ENCODE results near the gene SECISBP2L. TPM values are rescaled to one million over a fixed set of nuclear protein-coding genes. Genes with fewer than 3 reads are reported as not detected.
"Not testable (repeated sequence)": the region's sequence is repeated elsewhere in the genome, so short reads cannot be mapped to it uniquely, and the experiment has no call there.

SECISBP2L gene
- total RNA-seq, result 10 to 100 TPM; 18.5 to 19.6 TPM

- DNase-seq, result peak; percentile 91
- Mint-ChIP-seq H3K27me3 (no peaks in the 10 kb centered on the region), H3K4me3 (peak within 1 kb of the TSS; percentile 94), H3K9me3 (no peaks in the 10 kb centered on the region), H3K27ac (peak within 1 kb of the TSS; percentile 85), H3K4me1 (peaks cover 22% of the 10 kb centered on the region), H3K36me3 (no peaks in the 10 kb centered on the region)
These were observed at the start of gene SECISBP2L for GRCh38 chr15:49046220-49047102. Gene SECISBP2L (minus strand): TSS chr15:49046446. CDS start chr15:49046299, 147 bp downstream.

- H3K36me3 Mint-ChIP-seq, result peaks cover 10% of the 10 kb centered on the region
- H3K27ac Mint-ChIP-seq, result no peak overlapping the region
These were observed 48.7 kb upstream of the SECISBP2L start for GRCh38 chr15:49094923-49095322.

GRCh38 chr15:49093252-49094105 lies 47.2 kb upstream of the SECISBP2L start:
- no peaks in the 10 kb centered on the region for H3K9me3 Mint-ChIP-seq
- peaks cover 7% of the 10 kb centered on the region for H3K36me3 Mint-ChIP-seq
- H3K27me3 Mint-ChIP-seq, result no peaks in the 10 kb centered on the region
- no peak overlapping the region for H3K27ac Mint-ChIP-seq
- no peak for DNase-seq
- no peaks in the 10 kb centered on the region for H3K4me1 Mint-ChIP-seq
- H3K4me3 Mint-ChIP-seq, result no peak overlapping the region

More at GRCh38 chr15:49094923-49095322, 48.7 kb upstream of the SECISBP2L start:
- no peaks in the 10 kb centered on the region for H3K9me3 Mint-ChIP-seq
- no peak overlapping the region for H3K4me3 Mint-ChIP-seq
- H3K27me3 Mint-ChIP-seq, result no peaks in the 10 kb centered on the region
- no peaks in the 10 kb centered on the region for H3K4me1 Mint-ChIP-seq
- DNase-seq, result no peak

GRCh38 chr15:49088996-49089395 lies 42.8 kb upstream of the SECISBP2L start:
- Mint-ChIP-seq H3K36me3 (no peaks in the 10 kb centered on the region), H3K4me1 (no peaks in the 10 kb centered on the region), H3K27me3 (peaks cover 3% of the 10 kb centered on the region), H3K9me3 (no peaks in the 10 kb centered on the region), H3K4me3 (no peak overlapping the region), H3K27ac (no peak overlapping the region)
- DNase-seq, result no peak

- H3K4me1 Mint-ChIP-seq, result no peaks in the 10 kb centered on the region
- no peak for DNase-seq
- peaks cover 3% of the 10 kb centered on the region for H3K27me3 Mint-ChIP-seq
- H3K9me3 Mint-ChIP-seq, result no peaks in the 10 kb centered on the region
- H3K27ac Mint-ChIP-seq, result no peak overlapping the region
- peaks cover 1% of the 10 kb centered on the region for H3K36me3 Mint-ChIP-seq
- no peak overlapping the region for H3K4me3 Mint-ChIP-seq
These were observed 39.6 kb upstream of the SECISBP2L start for GRCh38 chr15:49085696-49086459.

GRCh38 chr15:49084285-49084570 lies 38.0 kb upstream of the SECISBP2L start:
- no peaks in the 10 kb centered on the region for H3K9me3 Mint-ChIP-seq
- peaks cover 1% of the 10 kb centered on the region for H3K36me3 Mint-ChIP-seq
- H3K4me3 Mint-ChIP-seq, result no peak overlapping the region
- H3K27me3 Mint-ChIP-seq, result peaks cover 7% of the 10 kb centered on the region
- no peak overlapping the region for H3K27ac Mint-ChIP-seq
- H3K4me1 Mint-ChIP-seq, result no peaks in the 10 kb centered on the region
- no peak for DNase-seq

GRCh38 chr15:49083401-49084284 lies 37.4 kb upstream of the SECISBP2L start:
- H3K4me3 Mint-ChIP-seq, result no peak overlapping the region
- H3K4me1 Mint-ChIP-seq, result no peaks in the 10 kb centered on the region
- H3K27me3 Mint-ChIP-seq, result peaks cover 7% of the 10 kb centered on the region
- H3K36me3 Mint-ChIP-seq, result peaks cover 1% of the 10 kb centered on the region
- no peak for DNase-seq
- H3K27ac Mint-ChIP-seq, result no peak overlapping the region
- H3K9me3 Mint-ChIP-seq, result no peaks in the 10 kb centered on the region

- no peak overlapping the region for H3K27ac Mint-ChIP-seq
- no peak for DNase-seq
- H3K4me3 Mint-ChIP-seq, result no peak overlapping the region
- peaks cover 1% of the 10 kb centered on the region for H3K36me3 Mint-ChIP-seq
- H3K4me1 Mint-ChIP-seq, result no peaks in the 10 kb centered on the region
- H3K9me3 Mint-ChIP-seq, result no peaks in the 10 kb centered on the region
- peaks cover 7% of the 10 kb centered on the region for H3K27me3 Mint-ChIP-seq
These were observed 36.7 kb upstream of the SECISBP2L start for GRCh38 chr15:49082960-49083359.

GRCh38 chr15:49079340-49080039 lies 33.2 kb upstream of the SECISBP2L start:
- peaks cover 1% of the 10 kb centered on the region for H3K36me3 Mint-ChIP-seq
- H3K4me1 Mint-ChIP-seq, result no peaks in the 10 kb centered on the region
- DNase-seq, result no peak
- H3K4me3 Mint-ChIP-seq, result no peak overlapping the region
- H3K27ac Mint-ChIP-seq, result no peak overlapping the region
- no peaks in the 10 kb centered on the region for H3K9me3 Mint-ChIP-seq
- H3K27me3 Mint-ChIP-seq, result peaks cover 4% of the 10 kb centered on the region

GRCh38 chr15:49075881-49076280 lies 29.6 kb upstream of the SECISBP2L start:
- Mint-ChIP-seq H3K4me1 (no peaks in the 10 kb centered on the region), H3K4me3 (no peak overlapping the region), H3K27ac (no peak overlapping the region), H3K36me3 (no peaks in the 10 kb centered on the region), H3K9me3 (no peaks in the 10 kb centered on the region), H3K27me3 (peaks cover 20% of the 10 kb centered on the region)
- no peak for DNase-seq

GRCh38 chr15:49074589-49075287 lies 28.5 kb upstream of the SECISBP2L start:
- H3K9me3 Mint-ChIP-seq, H3K36me3 Mint-ChIP-seq, DNase-seq, H3K27ac Mint-ChIP-seq, H3K4me1 Mint-ChIP-seq, H3K4me3 Mint-ChIP-seq: not testable (repeated sequence)
- peaks cover 20% of the 10 kb centered on the region for H3K27me3 Mint-ChIP-seq

GRCh38 chr15:49066372-49066771 lies 20.1 kb upstream of the SECISBP2L start:
- Mint-ChIP-seq H3K27me3 (peaks cover 11% of the 10 kb centered on the region), H3K4me3 (no peak overlapping the region), H3K4me1 (peaks cover under 1% of the 10 kb centered on the region), H3K9me3 (peaks cover 4% of the 10 kb centered on the region), H3K36me3 (no peaks in the 10 kb centered on the region), H3K27ac (no peak overlapping the region)
- no peak for DNase-seq

- H3K9me3 Mint-ChIP-seq, result peaks cover 2% of the 10 kb centered on the region
- H3K4me3 Mint-ChIP-seq, result no peak overlapping the region
- peaks cover 8% of the 10 kb centered on the region for H3K4me1 Mint-ChIP-seq
- no peaks in the 10 kb centered on the region for H3K36me3 Mint-ChIP-seq
- no peak overlapping the region for H3K27ac Mint-ChIP-seq
- DNase-seq, result no peak
- H3K27me3 Mint-ChIP-seq, result peaks cover 3% of the 10 kb centered on the region
These were observed 18.6 kb upstream of the SECISBP2L start for GRCh38 chr15:49064884-49065283.
